Chondrocyte (in vitro differentiated cells): ENCODE data around the gene HDHD2. TPM values are rescaled to one million over a fixed set of nuclear protein-coding genes. Genes with fewer than 3 reads are reported as not detected.

ENCODE experiments used
- DNase-seq: peaks from one replicate; pipeline ENCODE4 v3.0.0; 2021; ENCODE audit warnings: mixed read lengths, low spot score
- H3K27ac Mint-ChIP-seq: one replicate; pipeline ENCODE4 v1.8.0; 2021; ENCODE audit warnings: mild to moderate bottlenecking, moderate library complexity, mixed read lengths; ENCODE audit not compliant: unreplicated experiment
- H3K27me3 Mint-ChIP-seq: 2 replicates; pipeline ENCODE4 v1.8.0; 2021; ENCODE audit warnings: low read depth, mixed read lengths
- H3K36me3 Mint-ChIP-seq: 2 replicates; pipeline ENCODE4 v1.8.0; 2021; ENCODE audit warnings: low read depth, mixed read lengths
- H3K4me1 Mint-ChIP-seq: 2 replicates; pipeline ENCODE4 v1.8.0; 2021; ENCODE audit warnings: low read depth, mild to moderate bottlenecking, mixed read lengths
- H3K4me3 Mint-ChIP-seq: one replicate; pipeline ENCODE4 v1.8.0; 2021; ENCODE audit warnings: mild to moderate bottlenecking, moderate library complexity, mixed read lengths; ENCODE audit not compliant: unreplicated experiment
- H3K9me3 Mint-ChIP-seq: 2 replicates; pipeline ENCODE4 v1.8.0; 2021; ENCODE audit warnings: low read depth, mixed read lengths
- total RNA-seq: library from RNA; stranded (reverse); gene quantifications from 3 replicates; pipeline ENCODE4 v1.2.1, GENCODE V29; 2021
- TF ChIP-seq, protein P1 (sequence below): fragments of 200-600 bp; sonication (generic); IDR thresholded peaks from 2 replicates; pipeline ENCODE4 v1.5.0; 2021; ENCODE audit warnings: antibody characterized with exemption, mild to moderate bottlenecking, moderate library complexity

Gene HDHD2
- total RNA-seq, 1 donor from 2014 or later: 16.8 TPM

DNA sequence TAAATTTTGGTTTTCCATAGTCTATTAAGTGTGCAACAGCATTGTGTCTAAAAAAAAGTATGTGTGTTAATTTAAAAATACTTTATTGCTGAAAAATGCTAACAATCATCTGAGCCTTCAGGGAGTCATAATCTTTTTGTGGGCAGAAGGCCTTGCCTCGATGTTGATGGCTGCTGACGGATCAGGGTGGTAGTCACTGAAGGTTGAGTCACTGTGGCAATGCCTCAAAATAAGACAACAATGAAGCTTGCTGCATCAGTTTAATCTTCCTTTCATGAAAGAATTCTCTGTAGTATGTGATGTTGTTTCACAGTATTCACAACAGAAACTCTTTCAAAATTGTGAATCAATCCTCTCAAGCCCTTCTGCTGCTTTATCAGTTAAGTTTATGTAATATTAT, 31.3 kb downstream of the HDHD2 start:
- no peaks in the 10 kb centered on the region for H3K9me3 Mint-ChIP-seq
- TF ChIP-seq, protein P1, sequence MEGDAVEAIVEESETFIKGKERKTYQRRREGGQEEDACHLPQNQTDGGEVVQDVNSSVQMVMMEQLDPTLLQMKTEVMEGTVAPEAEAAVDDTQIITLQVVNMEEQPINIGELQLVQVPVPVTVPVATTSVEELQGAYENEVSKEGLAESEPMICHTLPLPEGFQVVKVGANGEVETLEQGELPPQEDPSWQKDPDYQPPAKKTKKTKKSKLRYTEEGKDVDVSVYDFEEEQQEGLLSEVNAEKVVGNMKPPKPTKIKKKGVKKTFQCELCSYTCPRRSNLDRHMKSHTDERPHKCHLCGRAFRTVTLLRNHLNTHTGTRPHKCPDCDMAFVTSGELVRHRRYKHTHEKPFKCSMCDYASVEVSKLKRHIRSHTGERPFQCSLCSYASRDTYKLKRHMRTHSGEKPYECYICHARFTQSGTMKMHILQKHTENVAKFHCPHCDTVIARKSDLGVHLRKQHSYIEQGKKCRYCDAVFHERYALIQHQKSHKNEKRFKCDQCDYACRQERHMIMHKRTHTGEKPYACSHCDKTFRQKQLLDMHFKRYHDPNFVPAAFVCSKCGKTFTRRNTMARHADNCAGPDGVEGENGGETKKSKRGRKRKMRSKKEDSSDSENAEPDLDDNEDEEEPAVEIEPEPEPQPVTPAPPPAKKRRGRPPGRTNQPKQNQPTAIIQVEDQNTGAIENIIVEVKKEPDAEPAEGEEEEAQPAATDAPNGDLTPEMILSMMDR: no peak
- H3K4me1 Mint-ChIP-seq: peaks cover 2% of the 10 kb centered on the region
- peaks cover 11% of the 10 kb centered on the region for H3K36me3 Mint-ChIP-seq
- no peaks in the 10 kb centered on the region for H3K27me3 Mint-ChIP-seq
- DNase-seq: no peak
- no peak overlapping the region for H3K4me3 Mint-ChIP-seq
- no peak overlapping the region for H3K27ac Mint-ChIP-seq

DNA sequence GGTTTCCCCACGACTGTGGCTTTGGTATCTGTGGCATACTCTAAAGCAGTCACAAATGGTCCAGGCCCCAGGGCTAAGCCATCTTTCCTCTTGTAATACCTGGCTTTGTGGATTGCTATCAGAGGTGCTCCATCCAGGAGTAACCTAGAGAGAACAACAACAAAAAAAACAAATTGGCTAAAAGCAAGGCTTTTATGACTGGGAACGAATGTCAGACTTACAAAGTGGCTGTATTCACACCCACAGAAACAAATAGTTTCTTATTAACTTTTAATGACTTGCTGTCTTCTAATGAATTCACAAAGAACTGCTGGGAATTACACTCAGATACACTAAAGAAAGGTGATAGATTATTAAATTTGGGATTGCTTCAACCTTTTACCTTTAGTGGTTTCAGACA, 35.1 kb downstream of the HDHD2 start:
- Mint-ChIP-seq H3K9me3 (no peaks in the 10 kb centered on the region), H3K4me1 (no peaks in the 10 kb centered on the region), H3K27me3 (no peaks in the 10 kb centered on the region), H3K36me3 (peaks cover 27% of the 10 kb centered on the region), H3K27ac (no peak overlapping the region), H3K4me3 (no peak overlapping the region)
- TF ChIP-seq, protein P1: no peak
- no peak for DNase-seq

DNA sequence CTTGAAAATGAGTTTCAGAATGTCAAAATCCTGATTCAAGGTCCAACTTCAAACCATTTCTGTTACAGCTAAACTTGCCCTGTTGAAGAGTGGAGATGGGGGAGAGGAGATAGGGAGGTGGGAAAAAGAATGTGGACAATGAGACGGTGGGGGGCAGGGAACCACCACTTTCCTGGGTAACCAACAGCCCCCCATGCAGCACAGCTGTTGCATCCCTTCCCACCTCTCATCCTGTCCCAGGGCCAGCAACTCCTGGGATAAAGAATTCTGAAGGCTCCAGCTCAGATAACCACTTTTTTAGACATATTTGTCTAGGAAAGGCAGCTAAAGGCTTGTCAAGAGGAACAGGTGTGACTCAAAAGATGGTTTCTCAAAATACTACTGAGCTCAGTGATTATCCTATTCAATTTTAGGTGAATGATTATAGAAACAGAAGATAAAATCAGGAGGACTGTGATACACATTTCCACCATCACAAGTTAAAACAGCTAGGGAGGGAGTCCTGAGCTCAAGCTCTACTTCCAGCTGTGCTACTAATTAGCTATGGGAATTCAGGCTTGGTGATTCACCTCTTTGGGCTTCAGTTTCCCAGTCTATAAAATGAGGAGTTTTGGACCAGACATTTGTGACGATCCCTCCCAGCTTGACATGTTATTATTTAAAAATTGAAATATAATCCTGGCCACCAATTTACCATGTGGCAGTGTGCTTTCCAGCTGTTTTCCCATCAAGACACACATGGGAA, 36.3 kb downstream of the HDHD2 start:
- Mint-ChIP-seq H3K4me1 (no peaks in the 10 kb centered on the region), H3K27ac (no peak overlapping the region), H3K4me3 (no peak overlapping the region), H3K27me3 (no peaks in the 10 kb centered on the region), H3K9me3 (no peaks in the 10 kb centered on the region), H3K36me3 (peaks cover 27% of the 10 kb centered on the region)
- DNase-seq: no peak
- TF ChIP-seq, protein P1: no peak

DNA sequence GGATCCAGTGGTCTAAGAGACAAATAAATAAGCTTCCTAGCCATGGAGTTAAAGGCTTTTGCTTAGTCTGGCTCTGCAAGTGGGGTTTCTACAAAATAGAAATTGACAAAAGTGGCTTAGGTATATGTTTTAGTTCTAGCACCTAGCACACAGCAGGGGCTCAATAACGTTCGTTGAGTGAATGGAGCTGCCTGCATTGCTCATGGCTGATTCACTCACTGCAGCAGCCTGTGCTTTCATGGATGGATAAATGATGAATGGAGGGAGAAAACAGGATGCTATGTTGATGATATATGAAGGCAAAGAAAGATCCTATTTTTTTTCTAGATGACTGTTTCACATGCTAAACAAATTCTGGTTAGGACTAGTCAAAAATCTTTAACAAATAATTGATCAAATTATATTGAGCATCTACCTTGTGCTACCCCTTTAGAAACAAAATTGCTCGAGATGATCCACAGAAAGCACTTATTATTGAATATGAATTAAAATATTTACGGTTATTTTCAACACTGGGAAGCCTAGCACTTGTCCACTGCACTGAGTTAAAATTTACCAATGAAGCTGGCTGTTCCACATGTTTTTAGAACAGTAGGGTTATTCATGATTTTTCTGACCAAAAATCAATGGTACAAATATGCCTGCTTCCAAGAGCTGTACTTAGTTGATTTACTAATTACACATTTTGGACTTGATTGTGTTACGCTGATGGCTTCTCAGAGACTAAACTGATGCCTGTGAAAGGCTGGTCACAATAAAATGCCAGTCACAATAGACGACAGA, 39.6 kb downstream of the HDHD2 start:
- Mint-ChIP-seq H3K27me3 (no peaks in the 10 kb centered on the region), H3K4me1 (no peaks in the 10 kb centered on the region), H3K4me3 (no peak overlapping the region), H3K9me3 (no peaks in the 10 kb centered on the region), H3K27ac (no peak overlapping the region), H3K36me3 (peaks cover 24% of the 10 kb centered on the region)
- DNase-seq: no peak
- TF ChIP-seq, protein P1: no peak

- Mint-ChIP-seq H3K36me3 (peaks cover 25% of the 10 kb centered on the region), H3K4me3 (no peak overlapping the region), H3K9me3 (no peaks in the 10 kb centered on the region), H3K27me3 (no peaks in the 10 kb centered on the region), H3K27ac (no peak overlapping the region), H3K4me1 (no peaks in the 10 kb centered on the region)
- no peak for DNase-seq
- TF ChIP-seq, protein P1: no peak
These were observed 40.6 kb downstream of the HDHD2 start for GRCh38 chr18:47109720-47110119.
